ENCODE data around the gene TRABD2B.

TRABD2B gene

GRCh38 chr1:47772960-47773682, 224.1 kb downstream of the TRABD2B start:
- DNase-seq (ENCODE audit: extremely low spot score) = no peak
- no peak for TF ChIP-seq CTCF (IDR thresholded peaks at IDR 0.05; ENCODE audit: control extremely low read depth, extremely low read depth, low read depth, missing control alignments)
- ChIA-PET CTCF (interaction anchor here (1.0 to 1.7 kb wide), 3 partner anchors 16 to 598 kb away, joined by 4 to 6 read pairs (median 5); no protein-coding TSS in a partner anchor), POLR2A (no interaction called here)

GRCh38 chr1:47772281-47772680, 224.9 kb downstream of the TRABD2B start:
- POLR2A ChIA-PET = no interaction called here
- no peak for TF ChIP-seq CTCF (IDR thresholded peaks at IDR 0.05; ENCODE audit: control extremely low read depth, extremely low read depth, low read depth, missing control alignments)
- CTCF ChIA-PET = interaction anchor here (1.0 to 1.7 kb wide), 3 partner anchors 16 to 597 kb away, joined by 4 to 6 read pairs (median 5); no protein-coding TSS in a partner anchor
- DNase-seq (ENCODE audit: extremely low spot score) = no peak

GRCh38 chr1:47771751-47772150, 225.4 kb downstream of the TRABD2B start:
- ChIA-PET POLR2A (no interaction called here), CTCF (interaction anchor here (1.7 kb wide), 1 partner anchor 15 kb away, joined by 6 read pairs; no protein-coding TSS in a partner anchor)
- DNase-seq (ENCODE audit: extremely low spot score) = no peak
- no peak for TF ChIP-seq CTCF (IDR thresholded peaks at IDR 0.05; ENCODE audit: control extremely low read depth, extremely low read depth, low read depth, missing control alignments)

- POLR2A ChIA-PET = no interaction called here
- CTCF ChIA-PET = no interaction called here
- TF ChIP-seq CTCF (IDR thresholded peaks at IDR 0.05; ENCODE audit: control extremely low read depth, extremely low read depth, low read depth, missing control alignments) = no peak
- DNase-seq (ENCODE audit: extremely low spot score) = no peak
Measured at GRCh38 chr1:47769983-47770382, 227.2 kb downstream of the TRABD2B start.

GRCh38 chr1:47769295-47769694, 227.9 kb downstream of the TRABD2B start:
- TF ChIP-seq CTCF (IDR thresholded peaks at IDR 0.05; ENCODE audit: control extremely low read depth, extremely low read depth, low read depth, missing control alignments) = no peak
- ChIA-PET CTCF (no interaction called here), POLR2A (no interaction called here)
- no peak for DNase-seq (ENCODE audit: extremely low spot score)

- CTCF ChIA-PET = no interaction called here
- POLR2A ChIA-PET = no interaction called here
- no peak for TF ChIP-seq CTCF (IDR thresholded peaks at IDR 0.05; ENCODE audit: control extremely low read depth, extremely low read depth, low read depth, missing control alignments)
- DNase-seq (ENCODE audit: extremely low spot score) = no peak
Measured at GRCh38 chr1:47767741-47768100, 229.5 kb downstream of the TRABD2B start.

All from GM10248 (cell line).